ENCODE data around the gene ZNF581.

Gene ZNF581, protein sequence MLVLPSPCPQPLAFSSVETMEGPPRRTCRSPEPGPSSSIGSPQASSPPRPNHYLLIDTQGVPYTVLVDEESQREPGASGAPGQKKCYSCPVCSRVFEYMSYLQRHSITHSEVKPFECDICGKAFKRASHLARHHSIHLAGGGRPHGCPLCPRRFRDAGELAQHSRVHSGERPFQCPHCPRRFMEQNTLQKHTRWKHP

GRCh38 chr19:55643003-55643886, at the start of gene ZNF581:
Gene ZNF581 (plus strand): TSS chr19:55643649. CDS start chr19:55644572, 923 bp downstream.
- peak; percentile 89 for DNase-seq

GRCh38 chr19:55594996-55595545, 48.4 kb upstream of the ZNF581 start:
- no peak for DNase-seq

DNA sequence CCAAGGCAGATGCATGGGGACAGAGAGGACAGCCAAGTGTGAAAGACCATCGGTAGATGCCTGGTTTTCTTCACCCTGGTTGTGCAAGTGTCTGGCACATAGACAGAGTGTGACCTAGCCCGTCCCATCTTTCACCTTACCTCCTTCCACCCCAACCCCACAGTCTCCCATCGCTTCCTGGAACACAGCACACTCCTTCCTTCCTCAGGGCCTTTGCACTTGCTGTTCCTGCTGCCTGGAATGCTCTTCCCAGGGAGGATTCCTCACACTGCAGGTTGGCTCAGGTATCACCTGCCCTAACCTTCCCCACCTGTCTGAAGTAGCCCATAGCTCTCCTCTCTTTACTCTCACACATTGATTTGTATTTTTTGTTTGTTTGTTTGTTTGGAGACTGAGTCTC, 47.1 kb upstream of the ZNF581 start:
- no peak for DNase-seq

DNA sequence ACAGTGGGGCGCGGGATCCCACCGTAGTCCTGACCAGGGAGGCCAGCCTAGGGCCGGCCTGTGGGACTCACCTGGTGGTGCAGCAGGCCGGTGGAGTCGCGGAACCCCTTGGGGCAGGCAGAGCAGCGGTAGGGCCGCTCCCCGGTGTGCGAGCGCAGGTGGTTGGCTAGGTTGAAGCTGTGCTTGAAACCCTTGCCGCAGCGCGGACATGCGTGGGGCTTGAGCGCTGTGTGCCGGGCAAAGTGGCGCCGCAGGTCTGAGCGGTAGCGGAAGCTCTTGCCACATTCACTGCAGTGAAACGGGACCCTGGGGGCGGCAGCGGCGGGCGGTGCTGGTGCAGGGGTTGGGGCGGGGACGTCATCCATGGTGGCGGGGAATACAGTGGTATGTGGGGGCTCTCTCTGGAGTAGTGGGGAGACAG, 45.9 kb upstream of the ZNF581 start:
- no peak for DNase-seq

- no peak for DNase-seq
Measured at GRCh38 chr19:55598034-55598433, 45.4 kb upstream of the ZNF581 start.

GRCh38 chr19:55598719-55599467, 44.6 kb upstream of the ZNF581 start:
- peak; percentile 98 for DNase-seq

- DNase-seq: peak; percentile 99
Measured at GRCh38 chr19:55599468-55599841, 44.0 kb upstream of the ZNF581 start, which contains the start of gene FIZ1. Gene FIZ1 (minus strand): TSS chr19:55599517. CDS start chr19:55597865, 1,652 bp downstream.

DNA sequence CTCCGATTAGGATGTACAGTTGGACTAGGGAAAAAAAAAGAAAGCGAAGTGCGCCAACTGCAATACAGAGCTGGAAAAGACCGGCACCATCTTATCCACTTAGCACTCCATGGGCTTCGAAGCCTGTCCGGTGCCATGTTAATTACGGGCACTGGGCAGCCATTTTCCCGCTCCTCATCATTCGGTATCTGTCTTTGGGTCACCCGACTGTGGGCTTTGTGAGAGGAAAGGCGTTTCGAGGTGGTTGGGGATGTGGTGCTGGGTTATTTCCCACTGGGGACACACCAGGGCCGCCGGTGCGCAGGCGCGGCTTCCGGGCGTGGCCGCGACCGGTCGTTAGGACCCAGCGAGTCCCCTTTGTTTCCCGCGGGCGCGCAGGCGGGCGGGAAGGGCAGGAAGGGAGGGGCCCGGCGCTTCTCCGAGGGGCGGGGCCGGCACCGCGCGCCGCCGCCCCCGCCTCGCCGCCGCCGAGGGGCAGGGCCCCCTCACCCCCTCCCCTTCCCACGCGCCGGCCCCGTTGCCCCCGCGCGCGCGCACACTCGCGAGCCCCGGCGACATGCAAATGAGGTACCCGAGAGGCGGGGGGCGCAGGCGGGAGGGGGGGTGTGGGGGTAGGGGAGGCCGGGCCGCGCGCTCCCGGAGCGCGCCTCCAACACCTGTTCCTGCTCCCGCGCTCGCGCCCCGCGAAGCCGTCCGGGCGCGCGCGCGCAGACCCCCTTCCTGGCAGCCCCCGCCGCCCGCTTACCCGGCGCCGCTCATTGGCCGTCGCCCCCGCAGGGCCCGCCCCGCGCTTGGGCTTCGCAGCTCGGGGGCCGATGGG, 43.4 kb upstream of the ZNF581 start, which contains the start of gene ZNF524:
Gene ZNF524, plus strand, starts transcription at position 447 of the 820 bp plus-strand sequence. CDS start 1,825 bp downstream, outside the sequence.
- peak; percentile 92 for DNase-seq

DNA sequence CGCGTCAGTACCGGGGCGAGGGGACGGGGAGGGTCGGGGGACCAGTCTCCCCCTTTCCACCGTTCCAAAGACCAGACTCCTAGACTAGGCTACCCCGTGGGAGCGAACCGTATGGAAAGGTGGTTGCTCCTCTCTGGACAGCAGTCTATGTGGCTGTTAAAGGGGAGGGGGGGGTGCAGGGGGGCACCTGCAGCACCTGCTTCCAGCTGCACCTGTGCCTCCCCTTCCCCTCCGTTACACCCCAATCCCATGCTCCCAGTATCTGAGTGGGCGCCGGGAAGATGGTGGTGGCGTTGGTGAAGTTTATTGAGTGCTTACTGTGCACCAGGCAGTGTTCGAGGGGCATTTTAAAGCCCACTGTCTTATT, 42.8 kb upstream of the ZNF581 start:
- DNase-seq: no peak

- no peak for DNase-seq
Measured at GRCh38 chr19:55601084-55601483, 42.4 kb upstream of the ZNF581 start.

- DNase-seq: no peak
Measured at GRCh38 chr19:55602104-55603001, 41.1 kb upstream of the ZNF581 start.

- DNase-seq: no peak
Measured at GRCh38 chr19:55603115-55603514, 40.3 kb upstream of the ZNF581 start.

DNA sequence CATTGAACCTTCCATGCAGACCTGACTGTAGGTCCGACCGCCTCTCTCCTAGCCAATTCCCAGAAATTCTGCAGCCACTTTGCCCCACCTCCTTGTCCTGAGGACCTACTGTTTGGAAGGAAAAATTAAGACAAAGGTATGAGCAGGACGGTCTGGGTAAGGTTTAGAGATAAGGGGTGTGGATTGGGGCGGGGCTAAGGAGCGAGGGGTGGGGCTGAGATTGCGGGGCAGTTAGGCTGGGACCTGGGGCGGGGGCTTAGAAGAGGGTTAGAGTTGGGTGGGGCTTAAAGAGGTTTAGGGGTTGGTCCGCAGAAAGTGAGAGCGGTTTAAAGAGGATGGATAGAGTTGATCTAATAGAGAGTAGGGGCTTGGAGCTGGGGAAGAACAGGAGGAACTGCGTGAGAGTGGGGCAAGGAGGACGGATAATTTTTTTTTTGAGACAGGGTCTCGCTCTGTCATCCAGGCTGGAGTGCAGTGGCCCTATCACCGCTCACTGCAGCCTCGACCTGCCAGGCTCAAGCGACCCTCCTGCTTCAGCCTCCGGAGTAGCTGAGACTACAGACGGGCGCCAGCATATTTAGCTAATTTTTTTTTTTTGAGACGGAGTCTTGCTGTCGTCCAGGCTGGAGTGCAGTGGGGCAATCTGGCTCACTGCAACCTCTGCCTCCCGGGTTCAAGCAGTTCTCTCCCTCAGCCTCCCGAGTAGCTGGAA, 39.7 kb upstream of the ZNF581 start:
- DNase-seq: no peak

GRCh38 chr19:55605207-55605636, 38.2 kb upstream of the ZNF581 start:
- DNase-seq: peak; percentile 99

GRCh38 chr19:55605637-55606470, 37.6 kb upstream of the ZNF581 start, which contains the start of gene ZNF865:
Gene ZNF865 (plus strand): TSS chr19:55605647. CDS start chr19:55613619, 7,972 bp downstream.
- peak; percentile 80 for DNase-seq

DNA sequence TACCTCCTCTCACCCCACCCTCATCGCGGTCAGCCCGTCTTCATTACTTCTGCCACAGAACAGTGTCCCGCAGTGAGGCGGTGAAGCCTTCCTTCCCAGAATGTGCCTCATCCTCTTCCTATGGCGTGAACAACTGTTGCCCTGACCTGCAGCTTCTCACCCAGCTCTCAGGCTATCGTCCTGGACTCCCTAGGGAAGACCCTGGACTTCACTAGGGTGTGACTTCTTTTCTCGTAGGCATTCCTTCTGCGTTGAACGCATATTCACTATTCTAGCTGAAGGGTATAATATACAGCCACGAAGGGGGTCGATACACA, 37.0 kb upstream of the ZNF581 start:
- DNase-seq: no peak

DNA sequence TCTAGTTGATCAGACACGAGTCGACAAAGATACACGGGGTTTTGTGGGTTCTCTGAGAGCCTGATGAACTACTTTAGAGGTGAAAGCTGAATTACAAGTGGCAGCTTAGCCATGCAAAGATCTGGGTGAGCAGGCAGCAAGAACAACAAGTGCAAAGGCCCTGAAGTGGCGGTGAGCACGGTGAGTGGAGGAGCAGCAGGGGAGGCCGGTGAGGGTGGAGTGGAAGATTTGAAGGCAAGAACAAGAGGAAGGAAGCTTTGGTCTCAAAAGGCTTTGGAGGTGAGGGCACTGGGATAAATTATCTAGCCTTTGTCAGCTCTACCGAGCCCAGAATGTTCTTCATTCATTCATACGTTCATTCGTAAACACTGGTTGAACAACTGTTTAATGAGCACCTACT, 36.6 kb upstream of the ZNF581 start:
- no peak for DNase-seq

- no peak for DNase-seq
Measured at GRCh38 chr19:55609326-55609725, 34.1 kb upstream of the ZNF581 start.

GRCh38 chr19:55611300-55611982, 32.0 kb upstream of the ZNF581 start:
- no peak for DNase-seq
